A673 (cell line): ENCODE data around the gene RAB37.

Experiments used
- EZH2 ChIP-seq: fragments of 200-600 bp; sonication (generic); IDR thresholded peaks from 2 replicates; pipeline ENCODE4 v1.6.1; 2017; ENCODE audit warnings: borderline replicate concordance, low read depth, mild to moderate bottlenecking, mixed read lengths, antibody characterized with exemption, low read length; ENCODE audit not compliant: poor library complexity, severe bottlenecking
- TF ChIP-seq, protein P1 (sequence below): fragments of 300-800, 200-600 bp; sonication (generic); conservative IDR thresholded peaks from 2 replicates; pipeline ENCODE4 v1.5.1; 2017; ENCODE audit warnings: low read depth, mild to moderate bottlenecking, antibody characterized with exemption, low read length, moderate library complexity, mixed read lengths

- TF ChIP-seq, protein P1, sequence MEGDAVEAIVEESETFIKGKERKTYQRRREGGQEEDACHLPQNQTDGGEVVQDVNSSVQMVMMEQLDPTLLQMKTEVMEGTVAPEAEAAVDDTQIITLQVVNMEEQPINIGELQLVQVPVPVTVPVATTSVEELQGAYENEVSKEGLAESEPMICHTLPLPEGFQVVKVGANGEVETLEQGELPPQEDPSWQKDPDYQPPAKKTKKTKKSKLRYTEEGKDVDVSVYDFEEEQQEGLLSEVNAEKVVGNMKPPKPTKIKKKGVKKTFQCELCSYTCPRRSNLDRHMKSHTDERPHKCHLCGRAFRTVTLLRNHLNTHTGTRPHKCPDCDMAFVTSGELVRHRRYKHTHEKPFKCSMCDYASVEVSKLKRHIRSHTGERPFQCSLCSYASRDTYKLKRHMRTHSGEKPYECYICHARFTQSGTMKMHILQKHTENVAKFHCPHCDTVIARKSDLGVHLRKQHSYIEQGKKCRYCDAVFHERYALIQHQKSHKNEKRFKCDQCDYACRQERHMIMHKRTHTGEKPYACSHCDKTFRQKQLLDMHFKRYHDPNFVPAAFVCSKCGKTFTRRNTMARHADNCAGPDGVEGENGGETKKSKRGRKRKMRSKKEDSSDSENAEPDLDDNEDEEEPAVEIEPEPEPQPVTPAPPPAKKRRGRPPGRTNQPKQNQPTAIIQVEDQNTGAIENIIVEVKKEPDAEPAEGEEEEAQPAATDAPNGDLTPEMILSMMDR, result no peak
- no peak for TF ChIP-seq EZH2
Measured at GRCh38 chr17:74740173-74740572, 3.1 kb downstream of the RAB37 start.
